H1 (cell line): Measurements from ENCODE around the gene PPP4R4. TPM values are rescaled to one million over a fixed set of nuclear protein-coding genes. Genes with fewer than 3 reads are reported as not detected.

Experiments
- GABPA ChIP-seq: IDR thresholded peaks from 2 replicates; pipeline ENCODE4 v1.6.1; 2011; ENCODE audit warnings: mild to moderate bottlenecking, low read length, moderate library complexity, borderline replicate concordance; ENCODE audit not compliant: insufficient read depth
- HDAC2 ChIP-seq, 2 experiments: fragments of 300-600 bp in 1 of 2; sonication (generic) in 1 of 2; IDR thresholded peaks; 2 replicates each; pipeline ENCODE4 v1.6.1; 2011 to 2012; ENCODE audit warnings: low read depth in 2 of 2, low read length in 2 of 2, mild to moderate bottlenecking in 2 of 2, moderate library complexity in 2 of 2, borderline replicate concordance in 1 of 2, inconsistent platforms in 1 of 2
- SAP30 ChIP-seq: fragments of 300-600 bp; sonication (generic); IDR thresholded peaks from 2 replicates; pipeline ENCODE4 v1.7.1; 2012; ENCODE audit warnings: low read length, moderate library complexity, mild to moderate bottlenecking, inconsistent platforms; ENCODE audit not compliant: insufficient read depth, insufficient replicate concordance
- polyA plus RNA-seq, 7 experiments: library from polyadenylated mRNA; depleted of rRNA in 3 of 7; stranded (reverse) in 5 of 7; unstranded in 2 of 7; fragments of >200 nt in 5 of 7; fragments of 200-250 nt in 2 of 7; gene quantifications; 1 replicate in 5 of 7; 2 replicates in 1 of 7; 4 replicates in 1 of 7; pipeline versions ENCODE4 v1.2.1 to v1.2.3, GENCODE V29; 2011 to 2013; ENCODE audit warnings: missing spikeins in 2 of 7, mixed read lengths in 2 of 7
- total RNA-seq: library from RNA; stranded (reverse); fragmentation: NEBNext Ultra II Directional; extraction: Animal tissue kit (Norgen Biotek cat#: 25700); gene quantifications from 2 replicates; pipeline ENCODE4 v1.2.1, GENCODE V29; 2021
- TF ChIP-seq, protein P1 (sequence below): fragments of 300-600 bp; sonication (generic); IDR thresholded peaks from 2 replicates; pipeline ENCODE4 v1.7.1; 2012; ENCODE audit warnings: low read length, moderate library complexity, mild to moderate bottlenecking, inconsistent platforms; ENCODE audit not compliant: insufficient replicate concordance
- TF ChIP-seq, protein P2 (sequence below), 3 experiments: IDR thresholded peaks; 1 replicate in 2 of 3; 2 replicates in 1 of 3; pipeline versions ENCODE4 v1.5.1 to v1.6.1; 2011; ENCODE audit warnings: low read length in 3 of 3, mild to moderate bottlenecking in 3 of 3, inconsistent platforms in 2 of 3, low read depth in 1 of 3, moderate library complexity in 1 of 3; ENCODE audit not compliant: insufficient read depth in 1 of 3; ENCODE audit errors: control extremely low read depth in 1 of 3

The PPP4R4 gene
- total and polyA plus RNA-seq, 2 of the 8 experiments (the other 6 are each of a cell fraction or from before 2014, with no cell fraction given): 3.3 to 9.6 TPM

DNA sequence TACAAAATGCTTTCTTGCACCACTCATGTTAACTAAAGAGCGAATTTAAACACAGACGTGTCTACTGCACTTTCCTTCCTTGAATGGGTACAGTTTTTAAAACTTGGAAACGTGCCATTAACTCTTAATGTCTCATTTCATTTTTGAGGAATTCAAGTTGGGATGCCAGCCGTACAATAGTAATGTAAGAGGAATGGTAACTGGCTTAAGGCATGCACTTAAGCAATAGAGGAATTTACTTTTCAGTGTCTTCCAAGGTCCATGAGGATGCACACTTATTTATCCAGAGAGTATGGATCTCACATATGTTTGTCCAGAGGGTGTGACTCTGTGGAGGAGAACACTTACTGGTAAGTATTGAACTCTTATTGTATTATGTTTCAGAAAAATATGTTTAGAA lies 52.9 kb downstream of the PPP4R4 start (continued):
- TF ChIP-seq, protein P1, sequence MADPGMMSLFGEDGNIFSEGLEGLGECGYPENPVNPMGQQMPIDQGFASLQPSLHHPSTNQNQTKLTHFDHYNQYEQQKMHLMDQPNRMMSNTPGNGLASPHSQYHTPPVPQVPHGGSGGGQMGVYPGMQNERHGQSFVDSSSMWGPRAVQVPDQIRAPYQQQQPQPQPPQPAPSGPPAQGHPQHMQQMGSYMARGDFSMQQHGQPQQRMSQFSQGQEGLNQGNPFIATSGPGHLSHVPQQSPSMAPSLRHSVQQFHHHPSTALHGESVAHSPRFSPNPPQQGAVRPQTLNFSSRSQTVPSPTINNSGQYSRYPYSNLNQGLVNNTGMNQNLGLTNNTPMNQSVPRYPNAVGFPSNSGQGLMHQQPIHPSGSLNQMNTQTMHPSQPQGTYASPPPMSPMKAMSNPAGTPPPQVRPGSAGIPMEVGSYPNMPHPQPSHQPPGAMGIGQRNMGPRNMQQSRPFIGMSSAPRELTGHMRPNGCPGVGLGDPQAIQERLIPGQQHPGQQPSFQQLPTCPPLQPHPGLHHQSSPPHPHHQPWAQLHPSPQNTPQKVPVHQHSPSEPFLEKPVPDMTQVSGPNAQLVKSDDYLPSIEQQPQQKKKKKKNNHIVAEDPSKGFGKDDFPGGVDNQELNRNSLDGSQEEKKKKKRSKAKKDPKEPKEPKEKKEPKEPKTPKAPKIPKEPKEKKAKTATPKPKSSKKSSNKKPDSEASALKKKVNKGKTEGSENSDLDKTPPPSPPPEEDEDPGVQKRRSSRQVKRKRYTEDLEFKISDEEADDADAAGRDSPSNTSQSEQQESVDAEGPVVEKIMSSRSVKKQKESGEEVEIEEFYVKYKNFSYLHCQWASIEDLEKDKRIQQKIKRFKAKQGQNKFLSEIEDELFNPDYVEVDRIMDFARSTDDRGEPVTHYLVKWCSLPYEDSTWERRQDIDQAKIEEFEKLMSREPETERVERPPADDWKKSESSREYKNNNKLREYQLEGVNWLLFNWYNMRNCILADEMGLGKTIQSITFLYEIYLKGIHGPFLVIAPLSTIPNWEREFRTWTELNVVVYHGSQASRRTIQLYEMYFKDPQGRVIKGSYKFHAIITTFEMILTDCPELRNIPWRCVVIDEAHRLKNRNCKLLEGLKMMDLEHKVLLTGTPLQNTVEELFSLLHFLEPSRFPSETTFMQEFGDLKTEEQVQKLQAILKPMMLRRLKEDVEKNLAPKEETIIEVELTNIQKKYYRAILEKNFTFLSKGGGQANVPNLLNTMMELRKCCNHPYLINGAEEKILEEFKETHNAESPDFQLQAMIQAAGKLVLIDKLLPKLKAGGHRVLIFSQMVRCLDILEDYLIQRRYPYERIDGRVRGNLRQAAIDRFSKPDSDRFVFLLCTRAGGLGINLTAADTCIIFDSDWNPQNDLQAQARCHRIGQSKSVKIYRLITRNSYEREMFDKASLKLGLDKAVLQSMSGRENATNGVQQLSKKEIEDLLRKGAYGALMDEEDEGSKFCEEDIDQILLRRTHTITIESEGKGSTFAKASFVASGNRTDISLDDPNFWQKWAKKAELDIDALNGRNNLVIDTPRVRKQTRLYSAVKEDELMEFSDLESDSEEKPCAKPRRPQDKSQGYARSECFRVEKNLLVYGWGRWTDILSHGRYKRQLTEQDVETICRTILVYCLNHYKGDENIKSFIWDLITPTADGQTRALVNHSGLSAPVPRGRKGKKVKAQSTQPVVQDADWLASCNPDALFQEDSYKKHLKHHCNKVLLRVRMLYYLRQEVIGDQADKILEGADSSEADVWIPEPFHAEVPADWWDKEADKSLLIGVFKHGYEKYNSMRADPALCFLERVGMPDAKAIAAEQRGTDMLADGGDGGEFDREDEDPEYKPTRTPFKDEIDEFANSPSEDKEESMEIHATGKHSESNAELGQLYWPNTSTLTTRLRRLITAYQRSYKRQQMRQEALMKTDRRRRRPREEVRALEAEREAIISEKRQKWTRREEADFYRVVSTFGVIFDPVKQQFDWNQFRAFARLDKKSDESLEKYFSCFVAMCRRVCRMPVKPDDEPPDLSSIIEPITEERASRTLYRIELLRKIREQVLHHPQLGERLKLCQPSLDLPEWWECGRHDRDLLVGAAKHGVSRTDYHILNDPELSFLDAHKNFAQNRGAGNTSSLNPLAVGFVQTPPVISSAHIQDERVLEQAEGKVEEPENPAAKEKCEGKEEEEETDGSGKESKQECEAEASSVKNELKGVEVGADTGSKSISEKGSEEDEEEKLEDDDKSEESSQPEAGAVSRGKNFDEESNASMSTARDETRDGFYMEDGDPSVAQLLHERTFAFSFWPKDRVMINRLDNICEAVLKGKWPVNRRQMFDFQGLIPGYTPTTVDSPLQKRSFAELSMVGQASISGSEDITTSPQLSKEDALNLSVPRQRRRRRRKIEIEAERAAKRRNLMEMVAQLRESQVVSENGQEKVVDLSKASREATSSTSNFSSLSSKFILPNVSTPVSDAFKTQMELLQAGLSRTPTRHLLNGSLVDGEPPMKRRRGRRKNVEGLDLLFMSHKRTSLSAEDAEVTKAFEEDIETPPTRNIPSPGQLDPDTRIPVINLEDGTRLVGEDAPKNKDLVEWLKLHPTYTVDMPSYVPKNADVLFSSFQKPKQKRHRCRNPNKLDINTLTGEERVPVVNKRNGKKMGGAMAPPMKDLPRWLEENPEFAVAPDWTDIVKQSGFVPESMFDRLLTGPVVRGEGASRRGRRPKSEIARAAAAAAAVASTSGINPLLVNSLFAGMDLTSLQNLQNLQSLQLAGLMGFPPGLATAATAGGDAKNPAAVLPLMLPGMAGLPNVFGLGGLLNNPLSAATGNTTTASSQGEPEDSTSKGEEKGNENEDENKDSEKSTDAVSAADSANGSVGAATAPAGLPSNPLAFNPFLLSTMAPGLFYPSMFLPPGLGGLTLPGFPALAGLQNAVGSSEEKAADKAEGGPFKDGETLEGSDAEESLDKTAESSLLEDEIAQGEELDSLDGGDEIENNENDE: no peak
- TF ChIP-seq, protein P2, sequence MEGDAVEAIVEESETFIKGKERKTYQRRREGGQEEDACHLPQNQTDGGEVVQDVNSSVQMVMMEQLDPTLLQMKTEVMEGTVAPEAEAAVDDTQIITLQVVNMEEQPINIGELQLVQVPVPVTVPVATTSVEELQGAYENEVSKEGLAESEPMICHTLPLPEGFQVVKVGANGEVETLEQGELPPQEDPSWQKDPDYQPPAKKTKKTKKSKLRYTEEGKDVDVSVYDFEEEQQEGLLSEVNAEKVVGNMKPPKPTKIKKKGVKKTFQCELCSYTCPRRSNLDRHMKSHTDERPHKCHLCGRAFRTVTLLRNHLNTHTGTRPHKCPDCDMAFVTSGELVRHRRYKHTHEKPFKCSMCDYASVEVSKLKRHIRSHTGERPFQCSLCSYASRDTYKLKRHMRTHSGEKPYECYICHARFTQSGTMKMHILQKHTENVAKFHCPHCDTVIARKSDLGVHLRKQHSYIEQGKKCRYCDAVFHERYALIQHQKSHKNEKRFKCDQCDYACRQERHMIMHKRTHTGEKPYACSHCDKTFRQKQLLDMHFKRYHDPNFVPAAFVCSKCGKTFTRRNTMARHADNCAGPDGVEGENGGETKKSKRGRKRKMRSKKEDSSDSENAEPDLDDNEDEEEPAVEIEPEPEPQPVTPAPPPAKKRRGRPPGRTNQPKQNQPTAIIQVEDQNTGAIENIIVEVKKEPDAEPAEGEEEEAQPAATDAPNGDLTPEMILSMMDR (IDR thresholded peaks at IDR 0.05; ENCODE audit: control extremely low read depth in 1 of 3, insufficient read depth in 1 of 3, low read depth in 1 of 3, low read length in 3 of 3): no peak
- TF ChIP-seq SAP30: no peak
- no peak for TF ChIP-seq HDAC2 (IDR thresholded peaks at IDR 0.05; ENCODE audit: borderline replicate concordance in 1 of 2, low read depth in 2 of 2, low read length in 2 of 2)
- TF ChIP-seq GABPA: no peak
